Neural cell (in vitro differentiated cells): ENCODE measurements around the gene IGF1R. TPM values are rescaled to one million over a fixed set of nuclear protein-coding genes. Genes with fewer than 3 reads are reported as not detected.

Experiments used
- H2AFZ ChIP-seq: fragments of 200-600, 300-800 bp; sonication (generic), shearing (Covaris generic); 2 replicates; pipeline ENCODE4 v1.6.0; 2014; ENCODE audit warnings: low read depth, mild to moderate bottlenecking, antibody characterized with exemption, low read length, moderate library complexity
- H3F3A ChIP-seq: fragments of 200-600 bp; shearing (Covaris generic); 2 replicates; pipeline ENCODE4 v1.6.1; 2016; ENCODE audit warnings: mild to moderate bottlenecking, moderate library complexity, mixed read lengths, antibody characterized with exemption, low read length; ENCODE audit not compliant: insufficient read depth, poor library complexity, severe bottlenecking
- H3K27ac ChIP-seq: fragments of 200-600, 300-800 bp; sonication (generic), shearing (Covaris generic); 2 replicates; pipeline ENCODE4 v1.5.1; 2014; ENCODE audit warnings: mild to moderate bottlenecking, low read length, moderate library complexity
- H3K27me3 ChIP-seq: fragments of 300-800, 200-600 bp; sonication (generic), shearing (Covaris generic); 2 replicates; pipeline ENCODE4 v1.6.0; 2014; ENCODE audit warnings: mild to moderate bottlenecking, low read depth, low read length, moderate library complexity; ENCODE audit not compliant: insufficient read depth
- H3K36me3 ChIP-seq: fragments of 300-800, 200-600 bp; sonication (generic), shearing (Covaris generic); 2 replicates; pipeline ENCODE4 v1.5.1; 2014; ENCODE audit warnings: mild to moderate bottlenecking, antibody characterized with exemption, low read length, moderate library complexity; ENCODE audit not compliant: insufficient read depth
- H3K4me2 ChIP-seq: fragments of 300-800, 200-600 bp; sonication (generic), shearing (Covaris generic); 2 replicates; pipeline ENCODE4 v1.6.0; 2014; ENCODE audit warnings: mild to moderate bottlenecking, low read length
- H3K4me3 ChIP-seq: fragments of 300-800, 200-600 bp; sonication (generic), shearing (Covaris generic); 2 replicates; pipeline ENCODE4 v1.5.1; 2014; ENCODE audit warnings: mild to moderate bottlenecking, low read length, moderate library complexity
- H3K79me2 ChIP-seq: fragments of 200-600 bp; shearing (Covaris generic); replicated peaks from 2 replicates; pipeline ENCODE4 v1.6.0; 2014; ENCODE audit warnings: mild to moderate bottlenecking, low read length, moderate library complexity; ENCODE audit not compliant: insufficient read depth
- H3K9ac ChIP-seq: fragments of 300-800, 200-600 bp; sonication (generic), shearing (Covaris generic); 2 replicates; pipeline ENCODE4 v1.6.1; 2016; ENCODE audit warnings: mild to moderate bottlenecking, low read length, mixed read lengths
- H3K9me2 ChIP-seq: fragments of 200-600 bp; shearing (Covaris generic); 2 replicates; pipeline ENCODE4 v1.6.1; 2016; ENCODE audit warnings: mild to moderate bottlenecking, low read length, mixed read lengths; ENCODE audit not compliant: insufficient read depth
- H3K9me3 ChIP-seq: fragments of 200-600, 300-800 bp; sonication (generic), shearing (Covaris generic); 2 replicates; pipeline ENCODE4 v1.6.1; 2016; ENCODE audit warnings: mild to moderate bottlenecking, mixed run types, low read length, moderate library complexity, mixed read lengths
- H4K20me1 ChIP-seq: fragments of 200-600 bp; shearing (Covaris generic); 2 replicates; pipeline ENCODE4 v1.6.1; 2016; ENCODE audit warnings: mild to moderate bottlenecking, mixed run types; ENCODE audit not compliant: insufficient read depth
- CTCF ChIP-seq: fragments of 450-650 bp; IDR thresholded peaks from 2 replicates; pipeline ENCODE4 v1.5.1; 2014; ENCODE audit warnings: antibody characterized with exemption, mild to moderate bottlenecking, moderate library complexity; ENCODE audit not compliant: poor library complexity, severe bottlenecking
- EZH2 ChIP-seq: fragments of 200-600, 300-800 bp; shearing (Covaris generic), sonication (generic); IDR thresholded peaks from 2 replicates; pipeline ENCODE4 v1.6.1; 2014; ENCODE audit warnings: antibody characterized with exemption, low read length, borderline replicate concordance, mild to moderate bottlenecking; ENCODE audit not compliant: insufficient read depth, poor library complexity, severe bottlenecking
- MXI1 ChIP-seq: fragments of 450-650 bp; conservative IDR thresholded peaks from 2 replicates; pipeline ENCODE4 v1.6.1; 2014; ENCODE audit warnings: antibody characterized with exemption, mild to moderate bottlenecking; ENCODE audit not compliant: poor library complexity, severe bottlenecking
- RAD21 ChIP-seq: fragments of 450-650 bp; conservative IDR thresholded peaks from 2 replicates; pipeline ENCODE4 v1.6.1; 2014; ENCODE audit warnings: antibody characterized with exemption, mild to moderate bottlenecking, moderate library complexity
- TAF1 ChIP-seq: IDR thresholded peaks from 2 replicates; pipeline ENCODE4 v1.6.1; 2012; ENCODE audit warnings: low read depth
- polyA plus RNA-seq: library from polyadenylated mRNA; depleted of rRNA; stranded (reverse); fragments of >200 nt; gene quantifications from 2 replicates; pipeline ENCODE4 v1.2.3, GENCODE V29; 2014
- TF ChIP-seq, protein P1 (sequence below): IDR thresholded peaks from 2 replicates; pipeline ENCODE4 v1.6.1; 2012; ENCODE audit warnings: borderline replicate concordance

Gene IGF1R
- polyA plus RNA-seq, 1 donor from 2014 or later = 10.9 TPM

GRCh38 chr15:98955961-98956723 lies 307.8 kb downstream of the IGF1R start:
- no peak overlapping the region for H3K9ac ChIP-seq
- TF ChIP-seq MXI1 = no peak
- TF ChIP-seq, protein P1, sequence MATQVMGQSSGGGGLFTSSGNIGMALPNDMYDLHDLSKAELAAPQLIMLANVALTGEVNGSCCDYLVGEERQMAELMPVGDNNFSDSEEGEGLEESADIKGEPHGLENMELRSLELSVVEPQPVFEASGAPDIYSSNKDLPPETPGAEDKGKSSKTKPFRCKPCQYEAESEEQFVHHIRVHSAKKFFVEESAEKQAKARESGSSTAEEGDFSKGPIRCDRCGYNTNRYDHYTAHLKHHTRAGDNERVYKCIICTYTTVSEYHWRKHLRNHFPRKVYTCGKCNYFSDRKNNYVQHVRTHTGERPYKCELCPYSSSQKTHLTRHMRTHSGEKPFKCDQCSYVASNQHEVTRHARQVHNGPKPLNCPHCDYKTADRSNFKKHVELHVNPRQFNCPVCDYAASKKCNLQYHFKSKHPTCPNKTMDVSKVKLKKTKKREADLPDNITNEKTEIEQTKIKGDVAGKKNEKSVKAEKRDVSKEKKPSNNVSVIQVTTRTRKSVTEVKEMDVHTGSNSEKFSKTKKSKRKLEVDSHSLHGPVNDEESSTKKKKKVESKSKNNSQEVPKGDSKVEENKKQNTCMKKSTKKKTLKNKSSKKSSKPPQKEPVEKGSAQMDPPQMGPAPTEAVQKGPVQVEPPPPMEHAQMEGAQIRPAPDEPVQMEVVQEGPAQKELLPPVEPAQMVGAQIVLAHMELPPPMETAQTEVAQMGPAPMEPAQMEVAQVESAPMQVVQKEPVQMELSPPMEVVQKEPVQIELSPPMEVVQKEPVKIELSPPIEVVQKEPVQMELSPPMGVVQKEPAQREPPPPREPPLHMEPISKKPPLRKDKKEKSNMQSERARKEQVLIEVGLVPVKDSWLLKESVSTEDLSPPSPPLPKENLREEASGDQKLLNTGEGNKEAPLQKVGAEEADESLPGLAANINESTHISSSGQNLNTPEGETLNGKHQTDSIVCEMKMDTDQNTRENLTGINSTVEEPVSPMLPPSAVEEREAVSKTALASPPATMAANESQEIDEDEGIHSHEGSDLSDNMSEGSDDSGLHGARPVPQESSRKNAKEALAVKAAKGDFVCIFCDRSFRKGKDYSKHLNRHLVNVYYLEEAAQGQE = no peak
- no peak for TF ChIP-seq RAD21
- no peak for TF ChIP-seq TAF1
- no peak for TF ChIP-seq CTCF
- H4K20me1 ChIP-seq = no peaks in the 10 kb centered on the region
- no peak overlapping the region for H2AFZ ChIP-seq
- H3K27me3 ChIP-seq = no peaks in the 10 kb centered on the region
- H3K36me3 ChIP-seq = peaks cover 12% of the 10 kb centered on the region
- no peaks in the 10 kb centered on the region for H3K79me2 ChIP-seq
- no peak overlapping the region for H3K27ac ChIP-seq
- no peaks in the 10 kb centered on the region for H3F3A ChIP-seq
- H3K4me3 ChIP-seq = no peak overlapping the region
- no peak overlapping the region for H3K4me2 ChIP-seq
- H3K9me3 ChIP-seq = no peaks in the 10 kb centered on the region
- no peaks in the 10 kb centered on the region for H3K9me2 ChIP-seq

DNA sequence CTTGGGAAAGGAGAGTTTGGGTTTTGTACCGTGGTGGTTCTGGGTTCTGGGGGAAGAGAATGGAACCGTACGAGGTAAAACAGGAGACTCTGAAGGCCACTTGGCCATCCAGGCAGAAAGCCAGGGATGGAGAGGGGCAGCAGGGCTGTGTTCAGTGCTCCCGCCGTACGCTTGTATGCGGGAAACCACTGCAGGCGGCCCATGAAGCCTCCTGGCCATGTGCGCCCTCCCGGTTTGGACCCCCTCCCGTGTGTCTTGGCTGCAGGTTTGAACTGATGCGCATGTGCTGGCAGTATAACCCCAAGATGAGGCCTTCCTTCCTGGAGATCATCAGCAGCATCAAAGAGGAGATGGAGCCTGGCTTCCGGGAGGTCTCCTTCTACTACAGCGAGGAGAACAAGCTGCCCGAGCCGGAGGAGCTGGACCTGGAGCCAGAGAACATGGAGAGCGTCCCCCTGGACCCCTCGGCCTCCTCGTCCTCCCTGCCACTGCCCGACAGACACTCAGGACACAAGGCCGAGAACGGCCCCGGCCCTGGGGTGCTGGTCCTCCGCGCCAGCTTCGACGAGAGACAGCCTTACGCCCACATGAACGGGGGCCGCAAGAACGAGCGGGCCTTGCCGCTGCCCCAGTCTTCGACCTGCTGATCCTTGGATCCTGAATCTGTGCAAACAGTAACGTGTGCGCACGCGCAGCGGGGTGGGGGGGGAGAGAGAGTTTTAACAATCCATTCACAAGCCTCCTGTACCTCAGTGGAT lies 308.6 kb downstream of the IGF1R start:
- TF ChIP-seq TAF1 (no peak), EZH2 (no peak)
- TF ChIP-seq, protein P1 = no peak
- Histone ChIP-seq H3K9me2 (no peaks in the 10 kb centered on the region), H3K27me3 (no peaks in the 10 kb centered on the region), H3K36me3 (peaks cover 21% of the 10 kb centered on the region), H3F3A (no peaks in the 10 kb centered on the region), H3K9ac (no peak overlapping the region), H3K79me2 (no peaks in the 10 kb centered on the region), H3K4me3 (no peak overlapping the region), H4K20me1 (no peaks in the 10 kb centered on the region), H3K9me3 (no peaks in the 10 kb centered on the region), H2AFZ (no peak overlapping the region), H3K27ac (no peak overlapping the region), H3K4me2 (no peak overlapping the region)
